DMS153 (cell line): ENCODE data around the gene KAT2B.

Source experiments
- DNase-seq: peaks from one replicate; lab custom pipeline; 2025; lab: John Stamatoyannopoulos, UW

Gene KAT2B

DNA sequence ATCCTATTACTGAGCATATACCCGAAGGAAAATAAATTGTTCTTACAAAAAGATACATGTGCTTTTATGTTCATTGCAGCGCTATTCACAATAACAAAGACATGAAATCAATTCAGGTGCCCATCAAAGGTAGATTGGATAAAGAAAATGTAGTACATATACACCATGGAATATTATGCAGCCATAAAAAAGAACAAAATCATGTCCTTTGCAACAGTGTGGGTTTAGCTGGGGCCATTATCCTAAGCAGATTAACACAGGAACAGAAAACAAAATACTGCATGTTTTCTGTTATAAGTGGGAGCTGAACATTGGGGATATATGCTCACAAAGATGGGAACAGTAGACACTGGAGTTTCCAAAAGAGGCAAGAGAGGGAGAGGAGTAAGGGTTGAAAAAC, 103.3 kb downstream of the KAT2B start:
- no peak for DNase-seq

- no peak for DNase-seq
These were observed 105.6 kb downstream of the KAT2B start for GRCh38 chr3:20145874-20146273.

DNA sequence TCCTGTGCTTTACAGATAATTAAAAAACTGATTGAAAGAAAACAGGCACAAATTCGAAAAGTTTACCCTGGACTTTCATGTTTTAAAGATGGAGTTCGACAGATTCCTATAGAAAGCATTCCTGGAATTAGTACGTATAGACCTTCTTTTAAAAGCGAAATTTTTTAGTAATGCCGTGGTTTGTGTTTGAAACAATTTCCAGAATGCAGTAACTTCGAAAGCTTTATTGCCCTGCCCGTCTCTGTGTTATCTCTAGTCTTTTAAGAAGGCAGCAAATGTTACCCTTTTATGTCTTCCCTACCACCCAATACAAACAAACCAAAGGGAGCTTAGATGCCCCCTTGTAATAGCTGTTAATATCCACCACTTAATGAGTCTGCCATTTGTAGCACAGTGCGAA, 106.1 kb downstream of the KAT2B start:
- DNase-seq, result no peak

DNA sequence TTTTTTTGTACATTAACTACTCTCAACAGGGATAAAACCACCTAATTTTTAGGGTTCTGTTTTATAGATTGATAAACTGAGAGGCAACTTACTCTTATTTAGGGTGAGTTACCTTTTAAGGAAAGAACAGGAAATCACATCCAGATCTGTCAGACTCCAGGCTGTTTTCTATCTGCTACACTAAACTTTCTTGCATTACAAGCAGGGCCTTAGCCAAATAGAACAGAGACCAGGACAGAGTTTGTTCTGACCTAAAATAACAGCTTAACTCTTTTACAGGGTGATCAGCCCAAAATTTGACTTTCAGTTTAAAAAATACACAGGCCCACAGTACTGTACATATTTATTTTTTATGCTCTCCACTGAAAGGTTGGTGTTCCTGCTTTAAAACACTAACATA, 107.1 kb downstream of the KAT2B start:
- no peak for DNase-seq

- no peak for DNase-seq
These were observed 108.2 kb downstream of the KAT2B start for GRCh38 chr3:20148466-20148865.

- DNase-seq, result no peak
These were observed 113.8 kb downstream of the KAT2B start for GRCh38 chr3:20154078-20154477.

- DNase-seq, result no peak
These were observed 114.7 kb downstream of the KAT2B start for GRCh38 chr3:20154928-20155327.

DNA sequence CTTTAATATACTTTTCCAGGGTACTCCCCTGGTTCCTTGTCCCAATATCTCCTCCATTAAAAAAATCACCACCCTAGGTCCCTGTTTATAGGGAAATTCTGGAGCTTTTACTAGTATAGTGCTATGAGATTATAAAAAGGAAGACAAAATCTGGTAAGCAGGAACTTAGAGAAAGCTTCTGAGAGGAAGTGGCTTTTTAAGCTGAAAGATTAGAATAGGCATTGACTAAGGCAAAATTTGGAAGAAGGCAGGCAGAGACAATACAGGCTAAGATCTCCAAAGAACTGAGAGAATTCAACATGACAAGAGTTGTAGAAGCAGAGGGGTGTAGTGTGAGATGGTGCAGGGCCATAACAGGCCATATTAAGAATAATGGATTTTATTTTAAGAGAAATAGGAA, 120.0 kb downstream of the KAT2B start:
- no peak for DNase-seq

- no peak for DNase-seq
These were observed 121.5 kb downstream of the KAT2B start for GRCh38 chr3:20161714-20162113.

GRCh38 chr3:20173844-20174410, 133.7 kb downstream of the KAT2B start:
- no peak for DNase-seq

GRCh38 chr3:20181276-20181675, 141.0 kb downstream of the KAT2B start:
- DNase-seq, result no peak

- no peak for DNase-seq
These were observed 142.0 kb downstream of the KAT2B start for GRCh38 chr3:20182206-20182605.

GRCh38 chr3:20185331-20185678, 145.1 kb downstream of the KAT2B start:
- no peak for DNase-seq

DNA sequence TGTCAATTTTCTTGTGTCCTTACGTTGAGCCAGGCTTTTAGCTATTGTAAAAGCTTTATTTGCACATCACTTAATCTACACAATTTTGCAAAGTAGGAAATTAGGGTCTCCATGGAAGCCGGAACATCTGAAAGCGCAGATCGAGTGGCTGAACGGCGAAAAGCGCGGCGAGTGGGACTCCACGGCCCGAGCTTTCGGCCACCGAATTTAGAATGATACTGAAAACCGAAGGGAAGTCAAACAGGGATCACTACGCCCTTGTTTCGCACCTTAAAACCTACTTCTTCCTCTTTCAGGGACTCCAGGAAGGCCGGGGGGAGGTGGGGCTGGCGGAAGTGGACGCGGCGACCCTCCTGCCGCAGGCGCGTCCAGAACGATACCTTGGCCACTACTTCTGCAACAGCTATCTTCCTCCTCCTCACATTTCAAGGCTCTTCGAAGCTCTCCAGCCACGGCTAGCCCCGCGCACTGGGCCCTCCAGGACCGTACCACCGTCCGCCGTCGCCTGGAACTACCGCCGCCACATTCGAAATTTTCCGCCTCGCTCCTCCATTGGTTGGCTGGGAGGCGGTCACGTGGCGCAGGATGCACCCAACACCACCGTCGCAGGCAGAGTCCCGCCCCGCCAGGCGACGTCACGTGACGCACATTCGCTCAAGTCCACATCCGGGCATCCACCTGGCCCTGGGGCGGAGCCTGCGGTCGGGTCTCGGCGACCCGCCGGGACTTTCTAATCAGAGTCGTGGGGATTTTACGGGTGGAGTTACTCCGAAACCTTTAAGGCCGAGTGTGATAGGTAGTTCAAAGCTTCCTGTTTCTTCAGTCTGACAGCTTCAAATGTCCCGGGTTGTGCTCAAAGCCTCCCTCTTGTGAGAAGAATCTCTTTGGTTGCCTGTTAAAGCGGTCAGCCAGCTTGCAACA, 145.7 kb downstream of the KAT2B start, which contains the start of gene SGO1:
Gene SGO1, minus strand, starts transcription at position 528 of the 921 bp plus-strand sequence. CDS start 2,179 bp downstream, outside the sequence.
- DNase-seq, result peak; percentile 88

DNA sequence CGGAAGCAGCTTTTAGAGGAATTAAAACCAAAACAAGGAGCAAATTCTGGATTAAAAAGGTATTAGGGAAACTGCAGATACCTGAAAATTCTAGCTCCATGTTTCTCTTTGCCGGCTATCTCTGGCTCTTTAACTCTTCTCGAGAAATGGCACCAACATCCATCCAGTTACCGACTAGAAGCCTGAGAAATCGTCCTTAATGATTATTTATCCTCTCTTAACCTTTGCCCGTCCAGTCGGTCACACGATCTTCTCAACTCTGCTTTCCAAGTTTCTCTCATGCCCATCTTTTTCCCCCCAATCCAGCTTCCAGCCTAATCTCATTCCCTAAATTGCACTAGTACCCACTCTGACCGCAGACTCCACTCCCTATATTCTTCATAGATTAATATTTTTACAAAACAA, 146.4 kb downstream of the KAT2B start:
- DNase-seq, result no peak

- DNase-seq, result no peak
These were observed 150.7 kb downstream of the KAT2B start for GRCh38 chr3:20190991-20191390.

DNA sequence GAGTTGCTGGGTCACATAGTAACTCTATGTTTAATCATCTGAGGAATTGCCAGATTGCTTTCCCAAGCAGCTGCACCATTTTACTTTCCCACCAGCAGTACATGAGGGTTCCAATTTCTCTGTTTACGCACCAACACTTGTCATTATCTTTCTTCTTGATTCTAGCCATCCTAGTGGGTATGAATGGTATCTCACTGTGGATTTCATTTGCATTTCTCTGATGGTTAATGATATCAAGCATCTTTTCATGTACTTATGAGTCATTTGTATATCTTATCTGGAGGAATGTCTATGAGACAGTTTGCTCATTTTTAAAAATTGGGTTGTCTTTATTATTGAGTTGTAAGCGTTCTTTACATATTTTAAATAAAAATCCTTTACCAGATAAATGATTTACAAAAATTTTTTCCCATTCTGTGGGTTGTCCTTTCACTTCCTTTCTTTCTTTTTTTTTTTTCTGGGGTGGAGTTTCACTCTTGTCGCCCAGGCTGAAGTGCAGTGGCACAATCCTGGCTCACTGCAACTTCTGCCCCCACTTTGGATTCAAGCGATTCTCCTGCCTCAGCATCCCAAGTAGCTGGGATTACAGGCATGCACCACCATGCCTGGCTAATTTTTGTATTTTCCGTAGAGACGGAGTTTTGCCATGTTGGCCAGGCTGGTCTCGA, 154.7 kb downstream of the KAT2B start:
- no peak for DNase-seq

- DNase-seq, result no peak
These were observed 157.5 kb downstream of the KAT2B start for GRCh38 chr3:20197775-20198174.

DNA sequence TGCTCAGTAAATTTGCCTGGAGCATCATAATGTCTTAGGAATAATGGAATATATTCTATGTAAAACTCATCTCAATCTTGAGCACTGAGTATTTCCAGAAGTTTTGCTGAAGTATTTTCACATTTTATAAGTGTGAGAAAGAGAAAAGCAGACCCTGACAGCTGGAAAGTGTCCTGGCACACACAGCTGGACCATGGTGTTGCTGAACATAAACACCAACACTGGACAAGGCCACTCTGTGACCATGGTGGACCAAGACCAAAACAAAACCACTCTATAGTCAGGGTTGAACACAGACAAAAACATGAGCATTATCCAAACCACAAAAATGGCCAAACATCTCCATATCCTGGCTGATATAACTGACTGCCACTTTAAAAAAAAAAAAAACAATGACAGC, 160.9 kb downstream of the KAT2B start:
- DNase-seq, result no peak
